Measurements from ENCODE around the gene RPAP2. TPM values are rescaled to one million over a fixed set of nuclear protein-coding genes. Genes with fewer than 3 reads are reported as not detected.
"Not testable (repeated sequence)": the region's sequence is repeated elsewhere in the genome, so short reads cannot be mapped to it uniquely, and the experiment has no call there.

Gene RPAP2
- total RNA-seq, 1 donor = 4.8 TPM

DNA sequence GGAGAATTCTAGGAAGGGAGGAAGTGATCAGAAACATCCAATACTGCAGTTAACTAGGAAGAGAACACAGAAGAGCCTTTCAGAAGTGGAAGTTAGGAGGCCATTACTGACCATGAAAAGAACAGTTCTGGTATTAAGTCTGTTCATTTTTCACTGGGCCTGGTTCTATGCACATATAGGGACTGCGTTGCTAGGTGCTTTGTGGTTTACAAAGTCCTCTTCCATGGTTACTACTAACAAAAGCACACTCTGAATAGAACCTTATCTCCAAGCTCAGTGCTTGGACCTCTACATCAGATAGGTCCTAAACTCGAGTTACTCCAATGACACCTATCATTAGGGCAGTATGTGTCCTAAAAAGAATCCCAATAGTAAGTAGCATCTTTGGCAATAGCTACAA lies 75.4 kb downstream of the RPAP2 start:
- DNase-seq (ENCODE audit: low read depth in 2 of 3, low spot score in 2 of 3) = peak in 1 of 3 donors; percentile 4

DNA sequence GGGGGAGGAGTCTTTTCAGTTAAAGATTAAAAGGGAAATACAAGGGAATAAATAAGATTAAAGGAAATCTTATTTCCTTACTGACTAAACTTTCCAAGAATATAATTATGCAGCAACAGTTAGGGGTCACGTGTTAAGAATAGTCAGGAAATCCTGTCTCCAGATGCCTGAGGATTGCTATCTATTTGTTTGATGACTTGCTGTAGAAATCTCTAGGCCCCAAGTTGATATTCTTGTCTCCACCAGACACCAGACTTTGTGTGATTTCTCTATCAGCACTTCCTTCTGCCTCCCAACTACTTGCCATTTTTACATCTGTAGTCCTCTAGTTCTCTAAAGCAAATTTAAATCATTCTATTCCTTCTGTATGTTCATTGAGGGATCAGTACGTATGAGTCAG lies 77.5 kb downstream of the RPAP2 start:
- peak in 2 of 3 donors; percentile 45 to 82 for DNase-seq (ENCODE audit: low read depth in 2 of 3, low spot score in 2 of 3)

DNA sequence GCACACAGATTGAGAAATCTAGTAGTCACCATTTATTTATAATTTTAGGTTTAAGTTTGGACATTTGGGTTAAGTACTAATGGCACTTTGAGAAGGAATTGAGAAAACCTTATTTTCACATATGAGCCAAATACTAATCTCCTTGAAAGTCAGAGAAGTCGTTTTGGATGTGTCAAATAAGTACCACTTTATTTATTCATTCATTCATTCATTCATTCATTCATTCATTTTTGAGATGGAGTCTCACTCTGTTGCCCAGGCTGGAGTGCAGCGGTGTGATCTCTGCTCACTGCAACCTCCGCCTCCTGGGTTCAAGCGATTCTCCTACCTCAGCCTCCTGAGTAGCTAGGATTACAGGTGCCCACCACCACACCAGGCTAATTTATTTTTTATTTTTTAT lies 79.1 kb downstream of the RPAP2 start:
- not testable (repeated sequence) for DNase-seq (ENCODE audit: low read depth in 2 of 3, low spot score in 2 of 3)

DNA sequence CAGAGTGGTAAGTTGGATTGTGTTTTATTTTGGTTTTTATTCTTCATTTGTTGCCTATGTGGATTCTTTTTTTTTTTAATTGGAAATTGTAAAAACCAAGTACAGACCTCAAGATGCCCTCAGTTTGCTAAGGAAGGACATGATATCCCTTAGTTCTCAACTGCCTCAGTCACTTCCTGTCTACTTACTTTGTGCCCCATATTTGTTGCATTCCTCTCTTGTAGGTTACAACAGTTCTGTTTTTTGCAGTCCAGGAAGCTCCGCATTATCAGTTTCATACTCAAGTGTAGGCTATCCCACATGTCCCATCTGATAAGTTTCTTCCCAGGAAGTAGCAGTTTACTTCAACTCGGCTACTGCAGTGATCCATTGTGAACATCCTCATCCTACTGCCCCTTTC lies 82.0 kb downstream of the RPAP2 start:
- no peak for DNase-seq (ENCODE audit: low read depth in 2 of 3, low spot score in 2 of 3)

DNA sequence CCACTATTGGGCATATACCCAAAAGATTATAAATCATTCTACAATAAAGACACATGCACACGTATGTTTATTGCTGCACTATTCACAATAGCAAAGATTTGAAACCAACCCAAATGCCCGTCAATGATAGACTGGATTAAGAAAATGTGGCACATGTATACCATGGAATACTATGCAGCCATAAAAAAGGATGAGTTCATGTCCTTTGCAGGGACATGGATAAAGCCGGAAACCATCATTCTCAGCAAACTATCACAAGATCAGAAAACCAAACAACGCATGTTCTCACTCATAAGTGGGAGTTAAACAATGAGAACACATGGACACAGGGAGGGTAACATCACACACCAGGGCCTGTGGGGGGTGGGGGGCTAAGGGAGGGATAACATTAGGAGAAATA lies 95.1 kb downstream of the RPAP2 start:
- not testable (repeated sequence) for DNase-seq (ENCODE audit: low read depth in 2 of 3, low spot score in 2 of 3)

DNA sequence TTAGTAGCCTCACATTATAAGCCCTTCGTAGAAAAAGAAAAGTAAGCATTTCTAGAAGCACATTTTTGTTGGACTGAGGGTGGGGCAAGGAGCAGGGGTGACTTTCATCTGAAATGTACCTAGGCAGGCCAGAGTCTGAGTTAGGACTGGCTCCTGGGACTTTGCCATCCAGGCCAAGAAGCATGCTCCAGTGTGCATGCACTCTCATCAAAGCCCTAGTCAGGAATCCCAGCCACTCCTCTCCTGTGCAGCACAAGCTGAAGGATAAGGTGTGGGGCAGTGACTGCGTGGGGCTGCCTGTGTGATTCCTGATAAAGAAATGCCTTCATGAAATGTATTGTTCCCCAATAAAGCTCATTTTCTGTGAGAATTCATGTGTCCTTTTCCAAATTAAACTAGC lies 99.7 kb downstream of the RPAP2 start:
- DNase-seq (ENCODE audit: low read depth in 2 of 3, low spot score in 2 of 3) = no peak

DNA sequence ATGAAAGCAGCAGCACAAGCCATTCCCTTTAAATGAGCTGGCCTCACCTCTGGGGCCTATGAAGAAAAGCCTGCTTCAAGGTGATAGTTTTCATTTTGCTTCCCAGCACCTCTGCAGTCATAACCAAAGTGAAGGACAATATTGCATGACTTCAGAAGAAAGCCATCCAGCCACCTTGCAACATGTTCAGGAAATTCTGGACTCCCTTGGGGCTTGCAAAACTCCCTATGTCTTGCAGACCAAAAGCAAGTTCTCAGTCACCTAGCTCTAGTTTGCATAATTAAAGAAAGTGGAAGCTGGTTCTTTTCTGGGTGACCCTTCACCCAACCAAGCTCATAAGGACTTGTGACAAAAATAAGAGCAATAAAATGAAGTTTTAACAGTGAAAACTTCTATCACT lies 100.2 kb downstream of the RPAP2 start:
- no peak for DNase-seq (ENCODE audit: low read depth in 2 of 3, low spot score in 2 of 3)

DNA sequence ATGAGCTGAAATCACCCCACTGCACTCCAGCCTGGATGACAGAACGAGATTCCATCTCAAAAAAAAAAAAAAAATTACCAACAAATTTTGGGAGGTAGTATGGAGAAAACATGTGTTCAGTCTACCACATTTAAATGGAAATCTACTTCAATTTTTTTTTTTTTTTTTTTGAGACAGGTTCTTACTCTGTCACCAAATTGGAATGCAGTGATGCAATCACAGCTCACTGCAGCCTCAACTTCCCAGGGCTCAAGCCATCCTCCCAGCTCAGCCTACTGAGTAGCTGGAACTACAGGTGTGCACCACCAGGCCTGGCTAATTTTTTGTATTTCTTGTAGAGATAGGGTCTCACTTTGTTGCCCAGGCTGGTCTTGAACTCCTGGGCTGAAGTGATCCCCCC lies 105.8 kb downstream of the RPAP2 start:
- DNase-seq (ENCODE audit: low read depth in 2 of 3, low spot score in 2 of 3) = no peak

DNA sequence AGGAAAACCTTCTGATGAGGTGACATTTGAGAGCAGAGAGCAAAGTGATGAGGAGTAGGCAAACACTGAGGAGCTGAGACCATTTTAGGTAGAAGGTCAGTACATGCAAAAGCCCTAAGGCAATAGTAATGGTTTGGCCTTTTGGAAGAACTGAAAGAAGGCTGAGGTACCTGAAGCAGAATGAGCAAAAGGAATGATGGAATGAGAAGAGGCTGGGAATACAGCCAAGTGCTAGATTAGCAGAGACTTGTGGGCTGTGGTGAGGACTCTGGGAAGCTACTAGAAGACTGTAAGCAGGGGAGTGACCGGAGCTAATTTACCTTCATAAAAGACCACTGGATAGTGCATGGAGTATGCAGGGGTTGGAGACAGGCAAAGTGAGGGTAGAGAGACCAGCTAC lies 110.0 kb downstream of the RPAP2 start:
- no peak for DNase-seq (ENCODE audit: low read depth in 2 of 3, low spot score in 2 of 3)

DNA sequence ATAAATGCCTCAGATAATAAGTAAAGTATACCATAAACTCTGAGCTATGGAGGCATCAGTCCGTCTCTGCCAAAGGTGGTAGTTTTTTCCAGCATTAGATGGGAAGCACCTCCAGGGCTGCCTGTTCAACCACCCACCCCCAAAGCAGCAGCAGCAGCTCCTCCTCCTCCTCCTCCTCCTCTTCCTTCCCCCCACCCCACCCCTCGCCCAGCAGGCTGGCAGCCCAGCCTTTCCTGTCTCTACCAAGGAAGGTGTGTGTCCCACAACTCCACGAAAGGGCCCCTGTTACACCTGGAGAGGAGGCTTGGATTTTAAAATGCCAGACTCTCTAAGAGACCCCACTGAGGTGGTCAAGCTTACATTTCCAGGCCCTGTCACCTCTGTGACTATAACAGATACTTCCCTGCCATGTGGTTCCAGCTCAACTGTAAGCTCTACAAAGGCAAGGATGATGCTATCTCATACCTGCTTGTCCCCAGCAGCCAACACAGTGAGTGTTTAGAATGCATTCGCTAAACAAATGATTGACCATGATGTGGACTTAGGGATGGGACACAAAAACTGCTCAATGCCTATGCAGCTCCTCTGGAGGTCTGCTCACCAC lies 111.2 kb downstream of the RPAP2 start:
- no peak for DNase-seq (ENCODE audit: low read depth in 2 of 3, low spot score in 2 of 3)

DNA sequence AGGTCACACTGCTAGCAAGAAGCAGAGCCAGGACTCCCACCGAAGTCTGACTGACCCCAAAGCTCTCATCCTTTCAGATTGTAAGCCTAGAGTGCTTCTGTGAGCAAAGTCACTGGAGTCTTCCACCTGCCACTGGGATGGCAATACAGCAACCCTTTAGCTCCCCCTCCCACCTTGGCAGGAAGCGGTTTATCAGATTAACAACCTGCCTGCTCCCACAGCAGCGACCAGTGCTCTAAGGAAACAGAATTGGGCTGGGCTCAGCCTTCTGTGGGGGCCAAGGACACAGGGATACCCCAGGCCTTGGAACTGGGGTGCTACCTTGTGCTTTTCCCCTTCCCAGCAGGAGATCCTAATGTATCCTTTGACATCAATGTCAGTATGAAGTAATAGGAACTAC lies 111.8 kb downstream of the RPAP2 start:
- no peak for DNase-seq (ENCODE audit: low read depth in 2 of 3, low spot score in 2 of 3)

DNA sequence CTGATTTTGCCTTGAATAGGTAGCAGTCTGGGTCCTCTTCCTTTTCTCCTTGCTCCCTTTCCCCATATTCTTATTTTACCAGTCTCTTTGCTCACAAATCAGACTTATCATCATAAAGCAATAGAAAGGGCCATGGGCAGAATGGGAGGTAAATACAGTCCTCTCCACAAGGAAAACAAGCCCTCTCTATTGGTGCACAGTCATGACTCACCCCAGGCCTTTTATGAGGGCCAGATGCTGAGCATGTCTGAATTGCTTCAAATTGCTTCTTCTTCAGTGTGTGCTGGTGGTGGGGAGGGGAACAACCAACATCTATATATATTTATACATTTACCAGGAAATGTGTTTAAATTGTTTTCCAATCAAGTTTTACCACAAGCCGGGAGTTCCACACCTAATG lies 112.7 kb downstream of the RPAP2 start:
- DNase-seq (ENCODE audit: low read depth in 2 of 3, low spot score in 2 of 3) = peak in 2 of 3 donors; percentile 19 to 52

DNA sequence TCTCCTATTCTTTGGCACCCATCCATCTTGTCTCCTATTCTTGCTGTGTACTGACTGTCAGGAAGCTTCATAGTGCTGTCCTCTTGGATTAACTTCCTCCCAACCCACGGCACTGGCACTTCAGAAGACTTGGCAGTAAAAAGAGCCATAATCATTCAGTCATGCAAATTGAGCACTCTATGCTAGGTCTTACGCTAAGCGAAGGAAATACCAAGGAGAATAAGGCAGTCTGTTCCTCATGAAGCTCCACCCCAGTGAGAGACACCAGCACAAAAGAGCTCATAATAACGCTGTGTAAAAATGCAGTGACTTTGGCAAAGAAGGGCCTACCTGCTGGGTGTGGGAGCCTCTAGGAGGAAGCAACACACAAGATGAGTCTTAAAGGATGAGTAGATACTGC lies 120.8 kb downstream of the RPAP2 start:
- DNase-seq (ENCODE audit: low read depth in 2 of 3, low spot score in 2 of 3) = no peak

DNA sequence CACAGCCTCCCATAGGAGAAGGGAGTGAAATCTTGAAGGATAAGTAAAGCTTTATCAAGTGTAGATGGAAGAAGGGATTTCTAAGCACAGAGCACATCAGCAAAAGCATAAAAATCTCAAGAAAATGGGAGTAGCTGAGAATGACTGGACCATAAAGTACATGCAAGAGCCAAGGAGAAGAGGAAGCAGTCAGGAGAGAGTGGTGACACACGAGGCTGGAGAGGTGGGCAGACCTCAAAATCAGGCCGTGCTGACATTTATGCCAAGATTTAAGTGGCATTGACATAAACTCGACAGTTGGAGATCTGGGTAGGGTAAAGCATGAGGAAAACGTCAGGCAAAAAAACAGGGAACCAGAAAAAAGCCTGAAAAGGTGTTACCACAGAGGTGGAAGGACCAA lies 125.5 kb downstream of the RPAP2 start:
- peak in 1 of 3 donors; percentile 17 for DNase-seq (ENCODE audit: low read depth in 2 of 3, low spot score in 2 of 3)

DNA sequence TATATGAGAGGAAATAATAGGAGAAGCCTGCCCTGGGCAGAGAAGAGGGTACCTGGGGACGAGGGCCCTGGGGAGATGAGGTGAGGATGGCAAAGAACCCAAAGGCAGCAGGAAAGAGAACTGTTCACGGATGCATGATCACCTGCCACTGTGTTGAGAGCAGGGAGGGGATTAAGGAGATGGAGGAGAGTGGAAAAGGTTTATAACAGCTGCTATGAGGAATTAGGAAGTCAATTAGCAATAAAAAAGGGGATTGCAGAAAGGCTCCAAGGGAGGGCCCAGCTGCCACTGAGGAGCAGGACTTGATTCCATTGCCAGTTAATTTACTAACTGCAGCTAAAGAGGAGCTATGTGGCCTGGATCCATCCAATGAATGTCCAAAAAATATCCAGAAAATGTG lies 126.8 kb downstream of the RPAP2 start:
- no peak for DNase-seq (ENCODE audit: low read depth in 2 of 3, low spot score in 2 of 3)

DNA sequence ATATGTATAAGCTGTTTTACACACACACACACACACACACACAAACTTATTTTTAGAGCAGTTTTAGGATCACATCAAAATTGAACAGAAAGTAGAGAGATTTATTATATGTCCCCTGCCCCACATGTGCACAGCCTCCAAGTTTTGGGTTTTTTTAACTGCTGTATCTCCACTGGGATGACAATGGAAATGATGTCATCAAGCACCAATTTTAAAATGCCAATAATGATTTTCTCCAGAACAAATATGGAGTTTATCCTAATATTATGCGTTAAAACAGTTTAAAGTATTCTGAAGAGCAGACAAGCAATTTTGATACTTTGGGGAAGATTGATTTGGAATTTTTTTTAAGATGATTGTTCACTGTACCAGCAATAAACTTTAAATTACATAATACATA lies 131.2 kb downstream of the RPAP2 start:
- DNase-seq (ENCODE audit: low read depth in 2 of 3, low spot score in 2 of 3) = no peak

DNA sequence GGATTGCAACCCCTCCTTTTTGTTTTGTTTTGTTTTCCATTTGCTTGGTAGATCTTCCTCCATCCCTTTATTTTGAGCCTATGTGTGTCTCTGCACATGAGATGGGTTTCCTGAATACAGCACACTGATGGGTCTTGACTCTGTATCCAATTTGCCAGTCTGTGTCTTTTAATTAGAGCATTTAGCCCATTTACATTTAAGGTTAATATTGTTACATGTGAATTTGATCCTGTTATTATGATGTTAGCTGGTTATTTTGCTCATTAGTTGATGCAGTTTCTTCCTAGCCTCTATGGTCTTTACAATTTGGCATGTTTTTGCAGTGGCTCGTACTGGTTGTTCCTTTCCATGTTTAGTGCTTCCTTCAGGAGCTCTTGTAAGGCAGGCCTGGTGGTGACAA lies 135.7 kb downstream of the RPAP2 start:
- not testable (repeated sequence) for DNase-seq (ENCODE audit: low read depth in 2 of 3, low spot score in 2 of 3)

DNA sequence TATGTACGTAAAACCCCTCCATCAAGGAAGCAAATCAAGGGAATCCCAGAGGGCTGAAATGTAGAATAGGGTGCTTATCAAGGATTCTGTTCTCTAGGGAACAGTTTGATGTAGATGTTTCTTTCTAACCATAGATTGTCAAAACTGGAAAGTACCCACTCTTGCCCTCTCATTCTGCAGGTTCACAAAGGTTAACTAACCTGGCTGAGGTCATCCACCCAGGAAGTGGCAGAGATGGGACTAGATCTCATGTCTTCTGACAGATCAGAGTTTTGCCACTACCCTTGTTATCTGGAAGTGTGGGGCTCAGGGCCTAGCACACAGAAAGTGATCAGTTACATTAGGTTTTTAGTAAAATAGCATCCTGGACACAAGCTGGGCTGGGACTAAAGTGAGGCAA lies 140.4 kb downstream of the RPAP2 start:
- no peak for DNase-seq (ENCODE audit: low read depth in 2 of 3, low spot score in 2 of 3)

DNA sequence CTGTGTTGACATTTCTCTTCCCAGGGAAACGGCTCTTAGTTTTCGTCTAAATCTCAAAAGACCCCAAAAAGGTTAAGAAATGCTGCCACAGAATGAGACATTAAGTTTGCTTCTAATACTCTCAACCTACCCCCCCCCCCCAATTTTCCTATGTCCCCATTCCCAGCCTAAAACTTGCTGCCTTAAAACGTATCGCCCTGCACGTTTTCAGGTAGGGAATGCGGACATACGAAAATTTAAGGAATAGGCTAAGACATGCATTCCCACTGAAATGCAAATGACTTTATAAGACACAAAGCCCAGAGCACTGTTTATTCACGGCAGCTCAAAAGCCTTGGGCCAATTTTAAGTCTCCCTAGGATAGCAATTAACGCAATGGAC lies 142.4 kb downstream of the RPAP2 start:
- no peak for DNase-seq (ENCODE audit: low read depth in 2 of 3, low spot score in 2 of 3)

DNA sequence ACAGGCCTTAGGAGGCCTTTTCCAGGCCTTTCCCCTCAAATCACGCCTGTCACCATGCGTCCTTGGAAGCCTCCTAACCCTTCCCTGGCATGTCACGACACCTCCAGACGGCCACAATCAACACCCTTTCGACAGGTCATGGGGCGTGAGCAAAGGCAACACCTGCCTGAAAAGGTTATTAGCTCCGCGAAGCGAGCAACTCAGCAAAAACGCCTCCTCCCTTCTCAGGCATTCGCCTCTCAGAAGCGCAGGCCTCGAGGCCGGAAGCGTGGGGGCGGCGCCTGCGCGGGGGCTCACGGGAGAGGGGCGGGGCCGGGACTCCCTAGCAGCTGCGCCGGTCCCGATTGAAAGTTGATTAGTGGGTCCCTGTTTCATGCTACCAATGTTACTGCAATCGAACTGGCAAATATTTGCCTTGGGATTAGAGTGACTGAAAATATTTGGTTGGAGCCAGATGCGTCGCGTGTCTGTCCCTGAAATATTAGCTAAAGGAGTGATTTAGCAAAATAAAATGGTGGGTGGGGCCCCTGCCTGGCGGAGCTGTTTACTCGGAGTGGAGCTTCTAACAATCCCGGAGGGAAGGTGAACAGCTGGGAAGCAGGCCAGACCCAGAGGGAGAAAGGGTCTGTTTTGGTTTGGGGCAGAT lies 143.0 kb downstream of the RPAP2 start:
- DNase-seq (ENCODE audit: low read depth in 2 of 3, low spot score in 2 of 3) = no peak

DNA sequence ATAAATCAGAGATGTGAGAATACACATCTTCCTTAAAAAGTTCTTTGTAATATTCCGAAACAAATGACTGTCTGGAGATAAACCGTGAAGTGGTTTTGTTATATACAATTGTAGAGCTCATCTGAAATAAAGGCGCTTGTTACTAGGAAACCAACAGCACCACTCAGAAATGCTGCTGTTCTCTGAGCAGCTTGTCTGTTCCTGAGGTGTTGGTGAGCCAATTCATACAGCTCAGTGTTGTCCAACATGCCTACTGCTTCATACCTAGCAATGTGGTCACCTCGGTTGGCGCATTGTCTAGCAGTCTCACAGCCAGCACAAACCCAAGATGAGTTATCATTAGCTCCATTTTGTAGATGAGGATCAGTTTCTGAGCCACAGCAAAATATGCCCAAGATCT lies 143.5 kb downstream of the RPAP2 start:
- no peak for DNase-seq (ENCODE audit: low read depth in 2 of 3, low spot score in 2 of 3)

DNA sequence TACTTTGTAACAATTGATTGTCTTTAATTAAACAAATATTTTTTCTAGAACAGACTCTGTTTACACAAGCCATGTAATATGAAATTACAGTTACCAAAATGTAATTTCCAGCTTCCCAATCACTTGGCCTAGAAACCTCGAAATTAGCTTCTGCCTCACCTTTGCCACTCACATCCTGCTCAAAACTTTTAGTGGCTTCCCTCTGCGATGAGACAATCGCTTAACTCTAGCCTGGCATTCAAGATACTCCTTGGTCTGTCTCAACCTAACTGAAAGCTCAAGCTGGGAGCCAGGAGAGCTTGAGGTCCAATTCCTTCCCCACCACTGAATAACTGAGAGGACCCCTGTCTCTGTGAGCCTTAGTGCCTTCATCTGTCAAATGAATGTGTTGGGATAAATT lies 145.0 kb downstream of the RPAP2 start:
- no peak for DNase-seq (ENCODE audit: low read depth in 2 of 3, low spot score in 2 of 3)

DNA sequence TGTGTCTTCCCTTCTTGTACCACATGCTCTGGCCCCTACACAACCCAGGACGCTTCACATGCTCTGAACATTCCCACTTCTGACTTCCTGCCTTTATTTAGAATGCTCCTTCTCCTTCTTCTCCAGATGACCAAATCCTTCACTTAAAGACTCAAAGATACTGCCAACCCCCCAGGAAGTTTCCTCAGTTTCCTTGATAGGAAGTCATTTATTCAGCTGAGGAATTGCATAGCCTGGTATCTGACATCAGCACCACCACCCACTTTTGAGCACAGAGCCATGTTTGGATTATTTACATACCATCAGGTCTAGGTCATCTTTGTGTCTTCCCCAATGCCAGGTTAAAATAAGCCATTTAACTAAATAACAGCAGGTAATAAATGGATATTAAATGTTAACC lies 145.5 kb downstream of the RPAP2 start:
- no peak for DNase-seq (ENCODE audit: low read depth in 2 of 3, low spot score in 2 of 3)

Measured in hematopoietic multipotent progenitor cell (in vitro differentiated cells).